Measurements from ENCODE around the gene CEP135.
A peak's percentile ranks its signal among the peaks of the same experiment; 100 is the strongest.
"Not testable (repeated sequence)": the region's sequence is repeated elsewhere in the genome, so short reads cannot be mapped to it uniquely, and the experiment has no call there.

CEP135 gene

DNA sequence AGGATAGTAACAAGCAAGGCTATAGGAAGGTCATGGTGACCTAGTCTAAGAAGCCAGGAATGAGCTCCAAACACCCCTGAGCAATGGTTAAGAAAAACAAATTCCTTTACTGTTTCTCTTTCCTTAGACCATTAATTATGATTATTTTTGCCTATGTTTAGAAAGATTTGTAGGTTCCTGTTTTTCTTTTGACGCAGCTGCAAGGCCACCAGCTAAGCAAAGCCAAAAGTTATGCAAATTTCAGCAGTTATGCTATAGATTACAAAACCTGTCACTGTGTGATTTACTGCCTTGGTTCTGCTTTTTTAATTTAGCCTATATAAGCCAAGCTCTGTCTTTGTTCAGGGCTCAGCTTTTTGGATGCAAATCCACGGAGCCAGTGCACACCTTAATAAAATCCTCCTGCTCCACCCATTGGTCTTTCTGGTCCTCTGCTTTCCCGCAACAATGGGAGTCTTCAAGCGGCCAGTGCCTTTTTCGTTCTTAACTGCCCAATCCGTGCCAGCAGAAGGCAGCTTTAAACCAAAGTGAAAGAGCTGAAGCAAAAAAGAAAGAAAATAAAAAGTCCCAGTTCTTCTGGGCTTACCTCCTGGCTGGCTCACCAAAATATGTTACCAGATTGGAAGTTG lies 1.4 kb upstream of the CEP135 start:
- no peak for DNase-seq (ENCODE audit: low spot score)

GRCh38 chr4:55947912-55948725 lies 626 bp upstream of the CEP135 start:
- DNase-seq (ENCODE audit: low spot score) = peak; percentile 66

DNA sequence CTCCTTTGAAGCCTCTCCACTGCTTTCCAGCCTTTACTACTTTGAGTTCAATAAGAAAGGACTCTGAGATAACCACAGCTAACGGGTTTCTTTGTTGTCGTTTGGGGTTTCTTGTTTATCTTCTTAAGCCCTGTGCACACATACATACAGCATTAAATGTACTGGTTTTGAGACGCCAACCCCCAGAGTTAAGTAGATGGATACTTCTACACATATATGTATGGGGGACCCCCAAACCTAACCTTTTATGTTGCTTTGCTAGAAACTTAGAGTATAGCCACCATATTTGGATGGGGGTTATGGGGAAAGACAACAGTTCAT lies 697 bp downstream of the CEP135 start:
- DNase-seq (ENCODE audit: low spot score) = no peak

GRCh38 chr4:55951191-55951922 lies 2.6 kb downstream of the CEP135 start:
- no peak for DNase-seq (ENCODE audit: low spot score)

GRCh38 chr4:55955710-55956109 lies 7.0 kb downstream of the CEP135 start:
- no peak for DNase-seq (ENCODE audit: low spot score)

DNA sequence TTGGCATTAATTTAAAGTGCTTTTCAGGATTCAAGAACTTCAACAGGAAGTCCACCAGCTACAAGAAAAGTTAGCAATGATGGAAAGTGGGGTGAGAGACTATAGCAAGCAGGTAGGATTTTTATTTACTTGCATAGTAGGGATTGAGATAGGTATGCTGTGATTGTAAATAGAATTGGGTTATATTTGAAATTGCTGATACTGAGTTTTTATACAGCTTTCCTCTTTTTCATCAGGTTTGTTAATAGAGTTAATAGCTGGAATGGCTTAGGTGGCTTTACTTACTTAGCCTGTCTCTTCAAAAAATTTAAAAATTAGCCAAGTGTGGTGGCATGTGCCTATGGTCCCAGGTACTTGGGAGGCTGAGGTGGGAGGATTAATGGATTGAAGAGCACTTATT lies 10.9 kb downstream of the CEP135 start:
- DNase-seq (ENCODE audit: low spot score) = no peak

GRCh38 chr4:55964046-55964445 lies 15.3 kb downstream of the CEP135 start:
- no peak for DNase-seq (ENCODE audit: low spot score)

DNA sequence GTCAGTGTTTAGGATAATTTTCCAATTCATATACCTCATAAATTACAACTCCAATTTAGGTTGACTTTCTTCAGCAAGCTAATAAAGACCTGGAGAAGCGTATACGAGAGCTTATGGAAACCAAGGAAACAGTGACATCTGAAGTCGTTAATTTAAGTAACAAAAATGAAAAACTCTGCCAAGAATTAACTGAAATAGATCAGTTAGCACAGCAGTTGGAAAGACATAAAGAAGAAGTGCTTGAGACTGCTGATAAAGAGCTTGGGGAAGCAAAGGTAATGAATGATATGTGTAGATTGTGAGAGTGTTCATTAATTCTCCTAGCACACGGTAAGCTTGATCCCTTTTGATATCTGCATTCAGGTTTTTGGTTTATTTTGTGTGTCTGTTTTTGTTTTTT lies 16.8 kb downstream of the CEP135 start:
- DNase-seq (ENCODE audit: low spot score) = no peak

- DNase-seq (ENCODE audit: low spot score) = not testable (repeated sequence)
These were observed 17.6 kb downstream of the CEP135 start for GRCh38 chr4:55966324-55966723.

DNA sequence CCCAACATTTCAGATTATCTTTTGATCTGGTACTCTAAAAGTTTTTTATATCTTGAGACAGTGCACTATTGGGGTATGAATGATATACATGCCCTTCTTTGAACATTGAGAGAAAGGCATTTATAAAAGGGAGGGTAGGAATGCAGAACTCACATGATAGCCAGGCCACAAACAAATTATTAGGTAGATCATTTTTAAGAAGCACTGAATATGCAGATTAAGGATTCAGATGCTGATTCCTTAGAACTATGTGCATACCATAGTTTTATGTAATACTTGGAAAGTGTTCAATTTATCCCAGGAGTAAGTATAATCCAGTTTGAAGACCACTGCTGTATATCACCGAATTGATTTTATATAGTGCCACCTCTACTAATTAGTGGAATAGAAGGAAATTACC lies 18.6 kb downstream of the CEP135 start:
- DNase-seq (ENCODE audit: low spot score) = no peak

DNA sequence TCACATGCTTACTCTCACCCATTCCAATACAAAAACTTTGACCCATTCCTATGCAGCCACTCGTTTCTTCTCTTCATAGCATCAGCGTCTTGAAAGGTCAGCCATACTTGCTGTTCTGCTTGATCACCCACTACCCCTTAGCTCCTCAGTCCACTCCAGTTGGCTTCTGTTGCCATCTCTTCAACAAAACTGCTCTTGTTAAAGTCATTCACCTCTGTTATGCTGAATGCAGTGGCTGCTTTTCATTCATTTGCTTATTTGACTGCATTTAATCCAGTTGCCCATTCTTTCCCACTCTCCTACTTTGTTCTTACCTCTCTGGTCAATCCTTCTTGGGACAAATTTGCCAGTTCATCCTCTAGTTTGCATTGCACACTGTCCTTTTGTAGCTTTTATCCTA lies 24.9 kb downstream of the CEP135 start:
- no peak for DNase-seq (ENCODE audit: low spot score)

GRCh38 chr4:55977811-55978210 lies 29.1 kb downstream of the CEP135 start:
- no peak for DNase-seq (ENCODE audit: low spot score)

- no peak for DNase-seq (ENCODE audit: low spot score)
These were observed 30.8 kb downstream of the CEP135 start for GRCh38 chr4:55979562-55979961.

GRCh38 chr4:55980725-55981124 lies 32.0 kb downstream of the CEP135 start:
- no peak for DNase-seq (ENCODE audit: low spot score)

- no peak for DNase-seq (ENCODE audit: low spot score)
These were observed 34.2 kb downstream of the CEP135 start for GRCh38 chr4:55982976-55983375.

DNA sequence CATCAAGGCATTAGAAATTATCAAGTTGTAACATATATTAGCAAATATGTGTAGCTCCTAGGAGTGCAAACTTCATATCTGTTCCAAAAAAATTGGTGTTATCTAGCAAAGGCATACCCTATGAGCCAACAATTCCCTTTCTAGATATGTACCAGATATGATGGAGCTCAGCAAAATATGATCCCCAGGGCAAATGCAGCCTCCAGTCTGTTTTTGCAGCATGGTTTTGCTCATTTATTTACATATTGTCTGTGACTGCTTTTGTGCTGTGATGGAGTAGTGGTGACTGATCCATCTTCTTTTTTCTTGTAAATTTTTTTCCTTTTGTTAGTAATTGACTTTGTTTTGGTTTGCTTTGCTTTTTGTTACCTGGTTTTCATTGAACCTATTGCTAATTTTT lies 41.0 kb downstream of the CEP135 start:
- DNase-seq (ENCODE audit: low spot score) = no peak

DNA sequence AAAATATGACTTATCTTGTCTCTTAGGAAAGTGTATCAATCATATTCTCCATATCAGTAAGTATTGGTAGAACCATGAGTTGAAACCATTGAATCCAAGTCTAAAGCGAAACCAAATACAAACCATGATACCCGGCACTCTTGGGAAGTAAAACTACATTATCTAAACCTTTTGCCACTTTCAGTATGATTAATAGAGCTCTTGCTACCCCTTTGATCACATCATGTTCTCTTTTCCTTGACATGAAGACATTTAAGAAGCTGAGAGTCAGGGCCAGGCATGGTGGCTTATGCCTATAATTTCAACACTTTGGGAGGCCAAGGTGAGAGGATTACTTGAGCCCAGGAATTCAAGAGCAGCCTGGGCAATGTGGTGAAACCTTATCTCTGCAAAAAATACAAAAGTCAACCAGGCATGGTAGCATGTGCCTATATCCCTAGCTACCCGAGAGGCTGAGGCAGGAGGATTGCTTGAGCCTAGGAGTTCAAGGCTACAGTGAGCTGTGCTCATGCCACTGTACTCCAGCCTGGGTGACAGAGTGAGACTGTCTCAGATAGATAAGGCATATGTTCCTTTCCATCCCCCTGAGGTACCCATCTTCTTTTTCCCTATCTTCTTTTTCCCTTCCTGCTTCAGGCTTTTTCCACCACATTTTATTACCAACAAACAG lies 45.4 kb downstream of the CEP135 start:
- DNase-seq (ENCODE audit: low spot score) = no peak

DNA sequence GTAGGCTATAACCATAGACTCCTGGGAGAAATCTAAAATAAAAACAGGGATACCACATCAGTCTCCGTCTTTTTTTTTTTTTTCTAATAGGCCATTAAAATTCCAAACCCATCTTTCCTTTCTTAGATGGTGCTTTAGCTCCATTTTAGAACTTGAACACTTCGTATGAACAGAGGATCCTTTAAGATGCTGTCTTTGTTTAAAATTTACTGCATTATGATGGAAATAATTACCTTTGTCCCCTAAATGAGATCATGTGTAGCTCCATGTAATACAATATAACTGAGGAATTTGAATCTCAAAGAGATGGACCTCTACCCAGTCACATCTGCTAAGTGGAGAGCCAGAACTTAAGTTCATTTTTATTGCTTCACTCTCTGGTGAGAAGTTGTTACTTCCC lies 47.9 kb downstream of the CEP135 start:
- no peak for DNase-seq (ENCODE audit: low spot score)

GRCh38 chr4:56003606-56004005 lies 54.9 kb downstream of the CEP135 start:
- no peak for DNase-seq (ENCODE audit: low spot score)

GRCh38 chr4:56004235-56004634 lies 55.5 kb downstream of the CEP135 start:
- DNase-seq (ENCODE audit: low spot score) = no peak

GRCh38 chr4:56007154-56007553 lies 58.4 kb downstream of the CEP135 start:
- DNase-seq (ENCODE audit: low spot score) = no peak

- no peak for DNase-seq (ENCODE audit: low spot score)
These were observed 59.5 kb downstream of the CEP135 start for GRCh38 chr4:56008206-56008605.

DNA sequence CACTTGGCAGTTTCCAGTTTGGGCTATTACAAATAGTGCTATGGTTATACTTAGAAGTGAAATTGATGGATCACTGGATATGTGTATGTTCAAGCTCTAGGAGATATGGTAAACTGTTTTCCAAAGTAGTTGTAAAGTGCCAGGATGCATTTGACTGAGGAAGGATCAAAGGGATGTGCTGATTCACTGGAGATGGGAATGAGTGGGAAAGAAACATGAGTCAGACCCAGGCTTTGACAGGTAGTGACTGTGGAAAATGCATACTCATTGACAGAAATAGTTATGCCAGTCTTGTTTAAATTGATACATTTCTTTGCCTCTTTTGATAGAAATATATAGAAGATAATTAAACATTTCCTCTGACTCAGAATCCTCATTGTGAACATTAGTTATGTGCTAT lies 77.9 kb downstream of the CEP135 start:
- no peak for DNase-seq (ENCODE audit: low spot score)

Data from hepatic stellate cell (primary cell).